ENCODE data around the gene PTPRZ1. TPM values are rescaled to one million over a fixed set of nuclear protein-coding genes. Genes with fewer than 3 reads are reported as not detected.

PTPRZ1 gene
- total and polyA plus RNA-seq, 2 donors (not counting 1 experiment from before 2014, with no cell fraction given): not detected

GRCh38 chr7:121832347-121832746 is 40.6 kb upstream of the PTPRZ1 start:
- Histone ChIP-seq H3K4me1 (ENCODE audit: control insufficient read depth in 2 of 2, insufficient read depth in 2 of 2, low read length in 2 of 2) (no peaks in the 10 kb centered on the region), H3K27ac (ENCODE audit: low read length in 2 of 2) (no peak overlapping the region), H3K9ac (ENCODE audit: low read length) (no peak overlapping the region), H3K4me3 (ENCODE audit: control extremely low read depth in 1 of 5, extremely low read depth in 1 of 5, insufficient read depth in 1 of 5, low read depth in 2 of 5, low read length in 4 of 5) (no peak overlapping the region), H3K79me2 (ENCODE audit: control insufficient read depth, insufficient read depth, low read length) (no peaks in the 10 kb centered on the region), H3K27me3 (replicated peaks in 1 of 4; ENCODE audit: control extremely low read depth in 1 of 4, control insufficient read depth in 3 of 4, insufficient read depth in 4 of 4, low read length in 3 of 4) (no peaks in the 10 kb centered on the region), H3K4me2 (replicated peaks; ENCODE audit: low read depth, low read length, poor library complexity, severe bottlenecking) (no peak overlapping the region), H4K20me1 (ENCODE audit: control insufficient read depth, insufficient read depth, low read length, poor library complexity, severe bottlenecking) (no peaks in the 10 kb centered on the region), H3K36me3 (replicated peaks in 1 of 2; ENCODE audit: control extremely low read depth in 1 of 2, control insufficient read depth in 1 of 2, extremely low read depth in 1 of 2, insufficient read depth in 2 of 2, low read length in 1 of 2) (no peaks in the 10 kb centered on the region), H3K9me3 (ENCODE audit: control extremely low read depth in 1 of 3, control insufficient read depth in 2 of 3, insufficient read depth in 1 of 3, low read length in 2 of 3) (no peaks in the 10 kb centered on the region), H2AFZ (ENCODE audit: insufficient read depth, low read depth, low read length, poor library complexity, severe bottlenecking) (no peak overlapping the region)
- Mint-ChIP-seq H3K4me1 (no peaks in the 10 kb centered on the region), H3K9me3 (ENCODE audit: insufficient read depth) (no peaks in the 10 kb centered on the region), H3K27me3 (no peaks in the 10 kb centered on the region), H3K4me3 (no peak overlapping the region), H3K27ac (no peak overlapping the region)
- ChIA-PET POLR2A (no interaction called here), CTCF (no interaction called here)
- no peak for TF ChIP-seq EZH2 (IDR thresholded peaks at IDR 0.05; ENCODE audit: borderline replicate concordance, insufficient read depth, low read depth, low read length, poor library complexity, severe bottlenecking)
- no peak for TF ChIP-seq CTCF (IDR thresholded peaks at IDR 0.05)
- DNase-seq: no peak
- no peak for ATAC-seq (ENCODE audit: low read depth)
- intact Hi-C loops (cut with micrococcal nuclease): no loop called here
- WGBS (ENCODE audit: insufficient coverage): 81% methylated on average over 5 of the region's 8 CpGs

GRCh38 chr7:121833991-121834390 is 39.0 kb upstream of the PTPRZ1 start:
- Histone ChIP-seq H3K36me3 (replicated peaks in 1 of 2; ENCODE audit: control extremely low read depth in 1 of 2, control insufficient read depth in 1 of 2, extremely low read depth in 1 of 2, insufficient read depth in 2 of 2, low read length in 1 of 2) (no peaks in the 10 kb centered on the region), H3K9ac (ENCODE audit: low read length) (no peak overlapping the region), H3K27ac (ENCODE audit: low read length in 2 of 2) (no peak overlapping the region), H3K27me3 (replicated peaks in 1 of 4; ENCODE audit: control extremely low read depth in 1 of 4, control insufficient read depth in 3 of 4, insufficient read depth in 4 of 4, low read length in 3 of 4) (no peaks in the 10 kb centered on the region), H3K4me1 (ENCODE audit: control insufficient read depth in 2 of 2, insufficient read depth in 2 of 2, low read length in 2 of 2) (no peaks in the 10 kb centered on the region), H3K4me3 (ENCODE audit: control extremely low read depth in 1 of 5, extremely low read depth in 1 of 5, insufficient read depth in 1 of 5, low read depth in 2 of 5, low read length in 4 of 5) (no peak overlapping the region), H3K4me2 (replicated peaks; ENCODE audit: low read depth, low read length, poor library complexity, severe bottlenecking) (no peak overlapping the region), H2AFZ (ENCODE audit: insufficient read depth, low read depth, low read length, poor library complexity, severe bottlenecking) (no peak overlapping the region), H4K20me1 (ENCODE audit: control insufficient read depth, insufficient read depth, low read length, poor library complexity, severe bottlenecking) (no peaks in the 10 kb centered on the region), H3K9me3 (ENCODE audit: control extremely low read depth in 1 of 3, control insufficient read depth in 2 of 3, insufficient read depth in 1 of 3, low read length in 2 of 3) (no peaks in the 10 kb centered on the region), H3K79me2 (ENCODE audit: control insufficient read depth, insufficient read depth, low read length) (no peaks in the 10 kb centered on the region)
- DNase-seq (no peak), ATAC-seq (ENCODE audit: low read depth) (no peak)
- POLR2A ChIA-PET: no interaction called here
- TF ChIP-seq EZH2 (IDR thresholded peaks at IDR 0.05; ENCODE audit: borderline replicate concordance, insufficient read depth, low read depth, low read length, poor library complexity, severe bottlenecking) (no peak), CTCF (IDR thresholded peaks at IDR 0.05) (no peak)
- no peaks in the 10 kb centered on the region for H3K9me3 Mint-ChIP-seq (ENCODE audit: insufficient read depth)
- H3K27me3 Mint-ChIP-seq: no peaks in the 10 kb centered on the region
- CTCF ChIA-PET: no interaction called here
- H3K27ac Mint-ChIP-seq: no peak overlapping the region
- intact Hi-C loops (cut with micrococcal nuclease): no loop called here
- H3K4me3 Mint-ChIP-seq: no peak overlapping the region
- H3K4me1 Mint-ChIP-seq: no peaks in the 10 kb centered on the region

Data from B cell (primary cell).